ENCODE data around the gene SEMA3F. TPM values are rescaled to one million over a fixed set of nuclear protein-coding genes. Genes with fewer than 3 reads are reported as not detected.

SEMA3F gene
- total and polyA plus RNA-seq, 4 donors = 0.60 to 4.8 (median 2.1) TPM

GRCh38 chr3:50189274-50189673 is 34.1 kb downstream of the SEMA3F start (continued):
- no peak for TF ChIP-seq REST (IDR thresholded peaks at IDR 0.05)
- no peak for TF ChIP-seq RXRA (IDR thresholded peaks at IDR 0.05)
- no peak for TF ChIP-seq JUND (IDR thresholded peaks at IDR 0.05)
- no peak for TF ChIP-seq FOXA1 (IDR thresholded peaks at IDR 0.05)
- TF ChIP-seq, protein P1, sequence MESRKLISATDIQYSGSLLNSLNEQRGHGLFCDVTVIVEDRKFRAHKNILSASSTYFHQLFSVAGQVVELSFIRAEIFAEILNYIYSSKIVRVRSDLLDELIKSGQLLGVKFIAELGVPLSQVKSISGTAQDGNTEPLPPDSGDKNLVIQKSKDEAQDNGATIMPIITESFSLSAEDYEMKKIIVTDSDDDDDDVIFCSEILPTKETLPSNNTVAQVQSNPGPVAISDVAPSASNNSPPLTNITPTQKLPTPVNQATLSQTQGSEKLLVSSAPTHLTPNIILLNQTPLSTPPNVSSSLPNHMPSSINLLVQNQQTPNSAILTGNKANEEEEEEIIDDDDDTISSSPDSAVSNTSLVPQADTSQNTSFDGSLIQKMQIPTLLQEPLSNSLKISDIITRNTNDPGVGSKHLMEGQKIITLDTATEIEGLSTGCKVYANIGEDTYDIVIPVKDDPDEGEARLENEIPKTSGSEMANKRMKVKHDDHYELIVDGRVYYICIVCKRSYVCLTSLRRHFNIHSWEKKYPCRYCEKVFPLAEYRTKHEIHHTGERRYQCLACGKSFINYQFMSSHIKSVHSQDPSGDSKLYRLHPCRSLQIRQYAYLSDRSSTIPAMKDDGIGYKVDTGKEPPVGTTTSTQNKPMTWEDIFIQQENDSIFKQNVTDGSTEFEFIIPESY (IDR thresholded peaks at IDR 0.05) = no peak
- no peak for TF ChIP-seq YY1 (IDR thresholded peaks at IDR 0.05)

DNA sequence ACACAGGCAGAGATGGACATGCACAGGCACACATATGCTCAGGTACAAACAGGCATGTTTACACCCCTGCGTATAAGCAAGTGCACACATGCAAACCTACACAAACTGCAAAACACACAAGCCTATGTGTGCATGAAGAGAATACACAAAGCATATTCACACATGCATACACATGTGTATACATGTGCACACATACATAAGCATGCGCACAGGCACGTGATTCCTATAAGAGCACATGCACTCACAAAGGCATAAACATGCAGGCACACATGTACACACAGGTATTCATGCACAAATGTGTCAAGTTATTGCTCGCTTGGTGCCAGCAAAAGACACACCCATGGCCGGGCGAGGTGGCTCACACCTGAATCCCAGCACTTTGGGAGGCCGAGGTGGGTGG is 34.9 kb downstream of the SEMA3F start:
- TF ChIP-seq, protein P1 (IDR thresholded peaks at IDR 0.05) = no peak
- TF ChIP-seq GABPA (IDR thresholded peaks at IDR 0.05 in 1 of 2, conservative IDR thresholded peaks at IDR 0.05 in 1 of 2) (no peak), RXRA (IDR thresholded peaks at IDR 0.05) (no peak)
- WGBS = 79% methylated on average over 7 of the region's 7 CpGs
- H3K9ac ChIP-seq (ENCODE audit: low read depth in 1 of 2, low read length in 2 of 2) = no peak overlapping the region
- H3K9me3 ChIP-seq (ENCODE audit: control insufficient read depth in 4 of 4, low read length in 3 of 4) = no peaks in the 10 kb centered on the region
- no peaks in the 10 kb centered on the region for H3K36me3 ChIP-seq (ENCODE audit: control insufficient read depth in 4 of 4, insufficient read depth in 3 of 4, low read depth in 1 of 4, low read length in 3 of 4)
- peaks cover 14 to 49% (median 32%) of the 10 kb centered on the region in 4 donors for H3K4me1 ChIP-seq (ENCODE audit: control insufficient read depth in 4 of 4, insufficient read depth in 4 of 4, low read length in 3 of 4)
- H3K27ac ChIP-seq (ENCODE audit: low read depth in 1 of 2, low read length in 2 of 2) = no peak overlapping the region
- H3K27me3 ChIP-seq (ENCODE audit: control insufficient read depth in 4 of 4, insufficient read depth in 4 of 4, low read length in 3 of 4) = no peaks in the 10 kb centered on the region
- DNase-seq (ENCODE audit: low spot score) = no peak
- H3K4me3 ChIP-seq (ENCODE audit: low read depth in 1 of 3, low read length in 3 of 3) = no peak overlapping the region

- H3K9ac ChIP-seq (ENCODE audit: low read depth in 1 of 2, low read length in 2 of 2) = no peak within 1 kb of the TSS
- H3K4me1 ChIP-seq (ENCODE audit: control insufficient read depth in 4 of 4, insufficient read depth in 4 of 4, low read length in 3 of 4) = peaks cover 13 to 49% (median 31%) of the 10 kb centered on the region in 4 donors
- H3K36me3 ChIP-seq (ENCODE audit: control insufficient read depth in 4 of 4, insufficient read depth in 3 of 4, low read depth in 1 of 4, low read length in 3 of 4) = no peaks in the 10 kb centered on the region
- no peak for DNase-seq (ENCODE audit: low spot score)
- no peaks in the 10 kb centered on the region for H3K9me3 ChIP-seq (ENCODE audit: control insufficient read depth in 4 of 4, low read length in 3 of 4)
- H3K27ac ChIP-seq (ENCODE audit: low read depth in 1 of 2, low read length in 2 of 2) = no peak within 1 kb of the TSS
- H3K4me3 ChIP-seq (ENCODE audit: low read depth in 1 of 3, low read length in 3 of 3) = no peak within 1 kb of the TSS
- TF ChIP-seq EGR1 (IDR thresholded peaks at IDR 0.05; ENCODE audit: low read depth in 2 of 2) = no peak
- no peak for TF ChIP-seq MAX (IDR thresholded peaks at IDR 0.05)
- TF ChIP-seq RAD21 (IDR thresholded peaks at IDR 0.05) = no peak
- TF ChIP-seq NR2F2 (IDR thresholded peaks at IDR 0.05) = no peak
- no peak for TF ChIP-seq ATF3 (IDR thresholded peaks at IDR 0.05)
- TF ChIP-seq HNF4G (IDR thresholded peaks at IDR 0.05) = no peak
- TF ChIP-seq RXRA (IDR thresholded peaks at IDR 0.05) = no peak
- no peak for TF ChIP-seq SP1 (IDR thresholded peaks at IDR 0.05)
- TF ChIP-seq GABPA (IDR thresholded peaks at IDR 0.05 in 1 of 2, conservative IDR thresholded peaks at IDR 0.05 in 1 of 2) = no peak
- TF ChIP-seq YY1 (IDR thresholded peaks at IDR 0.05) = no peak
- no peak for TF ChIP-seq TAF1 (conservative IDR thresholded peaks at IDR 0.05)
- TF ChIP-seq, protein P1 (IDR thresholded peaks at IDR 0.05) = no peak
- TF ChIP-seq CTCF (IDR thresholded peaks at IDR 0.05; ENCODE audit: low read depth, low read length, missing input control) = no peak
- no peaks in the 10 kb centered on the region for H3K27me3 ChIP-seq (ENCODE audit: control insufficient read depth in 4 of 4, insufficient read depth in 4 of 4, low read length in 3 of 4)
- 59% methylated on average over 8 of the region's 8 CpGs for WGBS
These were observed 36.0 kb downstream of the SEMA3F start, which contains the start of gene GNAT1 for GRCh38 chr3:50190936-50191660. TSS of gene GNAT1 (plus strand) at chr3:50191610. CDS start at chr3:50191726, 116 bp downstream.

Measured in liver (tissue), 9 donors.